SK-N-MC (cell line): ENCODE data around the gene FAM161A.
"Not testable (repeated sequence)": the region's sequence is repeated elsewhere in the genome, so short reads cannot be mapped to it uniquely, and the experiment has no call there.

ENCODE experiments used
- DNase-seq: peaks from one replicate; pipeline ENCODE4 v3.0.0-alpha.2; 2011; ENCODE audit warnings: low read depth, low spot score
- H3K27ac ChIP-seq: fragments of 200-600 bp; sonication (generic); 2 replicates; pipeline ENCODE4 v1.5.1; 2016; ENCODE audit warnings: mixed run types
- H3K36me3 ChIP-seq: fragments of 200-600 bp; sonication (generic); 2 replicates; pipeline ENCODE4 v1.6.1; 2017; ENCODE audit warnings: antibody characterized with exemption, low read length, mixed read lengths; ENCODE audit not compliant: insufficient read depth
- H3K4me3 ChIP-seq: fragments of 200-600 bp; sonication (generic); 2 replicates; pipeline ENCODE4 v1.5.1; 2016
- H3K9ac ChIP-seq: fragments of 200-600 bp; sonication (generic); 2 replicates; pipeline ENCODE4 v1.8.0; 2017; ENCODE audit warnings: mixed run types, mixed read lengths; ENCODE audit not compliant: insufficient read length
- H3K9me3 ChIP-seq: fragments of 200-600 bp; sonication (generic); 2 replicates; pipeline ENCODE4 v1.6.1; 2017; ENCODE audit warnings: low read depth, mild to moderate bottlenecking, antibody characterized with exemption, low read length, moderate library complexity, mixed read lengths
- EZH2 ChIP-seq: fragments of 200-600 bp; sonication (generic); IDR thresholded peaks from one replicate; pipeline ENCODE4 v1.6.1; 2017; ENCODE audit warnings: antibody characterized with exemption
- FOXP2 ChIP-seq: optimal IDR thresholded peaks from 2 replicates; pipeline ENCODE3; 2011; ENCODE audit warnings: mild to moderate bottlenecking, moderate library complexity; ENCODE audit not compliant: insufficient read depth; ENCODE audit errors: extremely low read length, control extremely low read depth
- POLR2AphosphoS5 ChIP-seq: IDR thresholded peaks from 2 replicates; pipeline ENCODE4 v1.6.1; 2012; ENCODE audit warnings: mild to moderate bottlenecking, low read depth, low read length, borderline replicate concordance

The FAM161A gene

DNA sequence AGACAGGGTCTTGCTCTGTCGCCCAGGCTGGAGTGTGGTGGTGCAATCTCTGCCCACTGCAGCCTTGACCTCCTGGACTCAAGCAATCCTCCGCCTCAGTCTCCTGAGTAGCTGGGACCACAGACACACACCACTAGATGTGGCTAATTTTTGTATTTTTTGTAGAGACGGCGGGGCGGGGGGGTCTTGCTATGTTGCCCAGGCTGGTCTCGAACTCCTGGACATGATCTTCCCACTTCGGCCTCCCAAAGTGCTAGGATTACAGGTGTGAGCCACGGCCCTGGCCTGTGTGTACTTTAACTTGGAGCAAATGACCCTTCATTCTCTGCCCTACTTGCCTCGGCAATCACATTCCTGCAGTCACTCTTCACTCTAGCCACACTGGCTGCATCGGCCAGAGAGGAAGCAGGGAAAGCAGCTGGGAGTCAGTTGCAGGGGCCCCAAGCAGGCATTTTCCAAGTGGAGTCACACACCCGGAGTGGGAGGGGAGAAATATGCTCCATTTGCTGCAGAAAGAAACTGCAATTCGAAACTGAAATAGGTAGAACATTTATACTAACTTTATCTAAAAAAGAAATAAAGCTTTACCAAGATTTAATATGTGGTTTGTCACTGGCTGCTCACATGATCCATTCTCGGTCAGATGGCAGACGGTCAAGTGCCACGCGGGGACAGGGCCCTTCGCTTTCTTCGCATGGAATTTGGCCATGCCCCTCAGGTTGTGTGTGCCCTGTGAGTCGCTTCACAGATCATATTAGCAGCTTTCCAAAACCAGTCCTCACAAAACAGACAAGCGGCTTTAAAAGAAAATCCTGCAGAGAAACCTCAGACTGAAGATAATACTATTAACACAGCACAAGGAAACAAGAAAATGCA is 37.1 kb downstream of the FAM161A start:
- no peak for DNase-seq
- H3K9me3 ChIP-seq = no peaks in the 10 kb centered on the region
- H3K27ac ChIP-seq = no peak overlapping the region
- no peaks in the 10 kb centered on the region for H3K36me3 ChIP-seq
- H3K4me3 ChIP-seq = no peak overlapping the region
- TF ChIP-seq EZH2 = no peak
- no peak for TF ChIP-seq POLR2AphosphoS5
- TF ChIP-seq FOXP2 = no peak
- no peak overlapping the region for H3K9ac ChIP-seq

DNA sequence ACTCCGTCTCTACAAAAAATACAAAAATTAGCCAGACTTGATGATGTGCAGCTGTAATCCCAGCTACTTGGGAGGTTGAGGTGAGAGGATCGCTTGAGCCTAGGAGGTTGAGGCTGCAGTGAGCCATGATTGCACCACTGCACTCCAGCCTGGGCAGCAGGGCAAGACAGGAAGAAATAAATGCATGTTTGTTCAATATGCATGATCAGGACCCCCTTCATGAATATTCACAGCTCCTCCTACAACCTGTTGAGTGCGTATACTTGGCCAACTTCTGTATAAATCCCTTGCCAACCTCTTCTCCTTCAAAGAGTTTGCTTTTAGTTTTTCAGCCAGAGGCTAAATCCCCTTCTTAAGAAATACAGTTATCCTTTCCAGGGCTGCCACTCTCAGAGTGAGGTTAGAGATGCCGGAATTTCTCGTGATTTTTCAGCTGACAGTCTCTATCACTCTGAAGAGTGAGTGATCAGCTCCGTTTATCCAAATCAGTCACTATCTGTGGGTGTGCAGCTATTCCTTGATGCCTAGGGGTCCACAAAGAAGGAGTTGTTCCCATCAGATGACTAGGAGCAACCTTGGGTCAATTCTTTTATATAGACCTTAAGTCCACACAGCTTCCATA is 39.2 kb downstream of the FAM161A start:
- Histone ChIP-seq H3K36me3 (no peaks in the 10 kb centered on the region), H3K9ac (no peak overlapping the region), H3K27ac (no peak overlapping the region), H3K4me3 (no peak overlapping the region), H3K9me3 (no peaks in the 10 kb centered on the region)
- TF ChIP-seq POLR2AphosphoS5 = no peak
- no peak for TF ChIP-seq EZH2
- TF ChIP-seq FOXP2 = no peak
- DNase-seq = no peak

DNA sequence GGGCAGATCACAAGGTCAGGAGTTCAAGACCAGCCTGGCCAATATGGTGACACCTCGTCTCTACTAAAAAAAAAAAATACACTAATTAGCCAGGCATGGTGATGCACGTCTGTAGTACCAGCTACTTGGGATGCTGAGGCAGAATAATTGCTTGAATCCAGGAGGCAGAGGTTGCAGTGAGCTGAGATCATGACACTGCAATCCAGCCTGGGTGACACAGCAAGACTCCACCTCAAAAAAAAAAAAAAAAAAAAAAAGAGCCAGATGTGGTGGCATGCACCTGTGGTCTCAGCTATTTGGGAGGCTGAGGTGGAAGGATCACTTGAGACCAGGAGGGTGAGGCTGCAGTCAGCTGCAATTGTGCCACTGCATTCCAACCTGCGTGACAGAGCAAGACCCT is 40.5 kb downstream of the FAM161A start:
- not testable (repeated sequence) for DNase-seq, H3K9ac ChIP-seq, H3K9me3 ChIP-seq, H3K36me3 ChIP-seq, H3K4me3 ChIP-seq, H3K27ac ChIP-seq

DNA sequence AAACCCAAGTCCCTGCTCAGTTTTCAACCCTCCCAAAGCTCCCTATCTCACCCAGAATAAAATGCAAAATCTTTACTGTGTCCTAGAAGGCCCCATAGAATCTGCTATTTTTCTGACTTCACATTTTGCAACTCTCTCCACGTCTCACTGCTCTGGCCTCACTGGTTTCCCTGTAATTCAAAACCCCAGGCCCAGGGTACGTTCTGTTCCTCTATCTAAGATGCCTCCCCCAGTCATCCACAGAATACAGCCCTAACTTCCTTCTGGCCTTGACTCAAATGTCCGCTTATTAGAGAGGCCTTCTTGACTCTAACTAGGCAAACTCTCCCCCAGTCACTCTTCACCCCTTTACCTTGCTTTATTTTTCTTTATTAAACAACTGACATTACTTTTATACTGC is 42.0 kb downstream of the FAM161A start:
- no peak overlapping the region for H3K9ac ChIP-seq
- TF ChIP-seq EZH2 (no peak), FOXP2 (no peak), POLR2AphosphoS5 (no peak)
- H3K36me3 ChIP-seq = no peaks in the 10 kb centered on the region
- no peak overlapping the region for H3K27ac ChIP-seq
- DNase-seq = no peak
- H3K4me3 ChIP-seq = no peak overlapping the region
- no peaks in the 10 kb centered on the region for H3K9me3 ChIP-seq

DNA sequence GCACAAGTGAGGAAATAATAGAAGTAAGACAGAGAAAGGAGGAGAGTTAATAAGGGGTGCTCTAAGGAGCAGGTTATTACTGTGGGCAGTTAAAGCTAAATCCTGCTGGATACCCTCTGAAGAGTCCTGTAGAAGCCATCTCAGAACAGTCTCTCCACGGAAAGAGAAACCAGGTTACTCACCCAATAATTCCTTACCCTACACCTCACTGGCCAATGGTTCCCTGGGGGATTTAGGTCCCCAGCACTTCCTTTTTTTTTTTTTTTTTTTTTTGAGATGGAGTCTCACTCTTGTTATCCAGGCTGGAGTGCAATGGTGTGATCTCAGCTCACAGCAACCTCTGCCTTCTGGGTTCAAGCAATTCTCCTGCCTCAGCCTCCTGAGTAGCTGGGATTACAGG is 43.7 kb downstream of the FAM161A start:
- not testable (repeated sequence) for H3K36me3 ChIP-seq, H3K27ac ChIP-seq, H3K4me3 ChIP-seq, H3K9ac ChIP-seq, DNase-seq, H3K9me3 ChIP-seq

DNA sequence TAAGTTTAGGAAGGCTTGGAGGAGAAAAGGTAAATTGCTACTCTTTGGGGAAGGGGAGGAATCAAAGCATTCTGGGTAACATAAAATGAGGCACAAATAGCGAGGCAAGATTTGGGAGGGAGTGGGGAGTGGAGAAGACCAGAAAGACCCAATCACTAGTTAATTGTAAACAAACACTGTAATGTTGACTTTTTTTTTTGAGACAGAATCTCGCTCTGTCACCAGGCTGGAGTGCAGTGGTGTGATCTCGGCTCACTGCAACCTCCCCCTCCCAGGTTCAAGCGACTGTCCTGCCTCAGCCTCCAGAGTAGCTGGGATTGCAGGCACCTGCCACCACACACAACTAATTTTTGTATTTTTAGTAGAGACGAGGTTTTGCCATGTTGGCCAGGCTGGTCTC is 45.2 kb downstream of the FAM161A start:
- not testable (repeated sequence) for DNase-seq, H3K9ac ChIP-seq, H3K4me3 ChIP-seq, H3K9me3 ChIP-seq, H3K36me3 ChIP-seq, H3K27ac ChIP-seq

DNA sequence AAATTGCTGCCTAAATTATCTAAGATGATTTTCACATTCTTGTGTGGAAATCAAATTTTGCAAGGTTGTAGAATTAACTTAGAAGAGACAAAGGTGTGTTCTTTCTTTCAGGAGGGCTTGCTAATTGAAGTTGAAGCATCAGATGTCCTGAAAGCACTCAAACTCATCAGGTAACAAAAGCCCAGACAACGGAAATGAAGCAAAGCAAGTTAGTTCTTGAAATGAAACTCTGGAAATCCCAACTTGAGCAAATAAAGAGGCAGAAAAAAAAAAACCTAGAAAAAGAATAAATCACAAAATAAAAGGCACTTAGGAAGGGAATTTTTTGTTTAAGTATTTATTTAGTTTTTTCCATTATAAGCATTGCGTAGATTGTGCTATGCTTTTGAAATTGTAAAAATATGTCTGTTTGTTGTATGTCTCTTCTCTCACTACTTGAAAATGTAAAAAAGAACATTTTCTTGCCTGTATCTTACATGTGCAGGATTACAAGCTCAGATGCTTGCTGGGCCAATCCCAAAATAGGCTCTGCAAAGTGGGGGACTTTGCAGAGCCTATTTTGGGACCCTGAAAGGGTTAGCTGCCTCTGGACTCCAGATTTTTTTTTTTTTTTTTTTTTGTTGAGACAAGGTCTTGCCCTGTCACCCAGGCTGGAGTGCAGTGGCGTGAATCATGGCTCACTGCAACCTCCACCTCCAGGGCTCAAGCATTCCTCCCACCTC is 46.7 kb downstream of the FAM161A start:
- TF ChIP-seq EZH2 (no peak), FOXP2 (no peak), POLR2AphosphoS5 (no peak)
- Histone ChIP-seq H3K9me3 (no peaks in the 10 kb centered on the region), H3K27ac (no peak overlapping the region), H3K4me3 (no peak overlapping the region), H3K36me3 (no peaks in the 10 kb centered on the region), H3K9ac (no peak overlapping the region)
- DNase-seq = no peak

DNA sequence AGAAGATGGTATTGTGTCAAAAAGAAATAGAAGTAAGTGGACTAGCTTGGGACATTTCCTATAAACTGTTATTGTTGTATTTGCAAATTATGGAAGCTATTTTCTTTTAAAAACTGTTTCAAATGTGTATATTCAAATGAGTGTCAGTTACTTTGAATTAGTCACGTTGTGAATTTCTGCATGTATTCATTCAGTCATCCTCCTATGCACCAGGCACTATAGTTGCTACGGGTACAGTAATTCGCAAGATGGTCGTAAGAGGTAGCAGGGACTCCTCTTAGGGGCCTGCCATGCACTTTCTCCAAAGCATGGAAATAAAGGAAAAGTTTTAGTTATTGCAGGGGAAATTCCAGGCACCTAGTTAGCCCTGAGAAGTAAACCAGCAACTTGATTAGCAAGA is 51.3 kb downstream of the FAM161A start:
- Histone ChIP-seq H3K27ac (no peak overlapping the region), H3K36me3 (no peaks in the 10 kb centered on the region), H3K9me3 (no peaks in the 10 kb centered on the region), H3K4me3 (no peak overlapping the region), H3K9ac (no peak overlapping the region)
- no peak for DNase-seq
- TF ChIP-seq EZH2 (no peak), FOXP2 (no peak), POLR2AphosphoS5 (no peak)

DNA sequence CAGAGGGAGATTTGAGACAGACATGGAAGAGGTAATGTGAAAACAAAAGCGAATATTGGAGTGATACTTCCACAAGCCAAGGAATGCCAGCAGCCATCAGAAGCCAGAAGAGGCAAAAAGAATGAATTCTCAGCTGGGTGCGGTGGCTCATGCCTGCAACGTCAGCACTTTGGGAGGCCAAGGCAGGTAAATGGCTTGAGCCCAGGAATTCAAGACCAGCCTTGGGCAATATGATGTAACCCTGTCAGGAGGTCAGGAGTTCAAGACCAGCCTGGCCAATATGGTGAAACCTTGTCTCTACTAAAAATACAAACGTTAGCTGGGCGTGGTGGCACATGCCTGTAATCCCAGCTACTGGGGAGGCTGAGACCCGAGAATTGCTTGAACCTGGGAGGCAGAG is 54.8 kb downstream of the FAM161A start:
- no peak for DNase-seq
- Histone ChIP-seq H3K4me3 (no peak overlapping the region), H3K36me3 (no peaks in the 10 kb centered on the region), H3K27ac (no peak overlapping the region), H3K9ac (no peak overlapping the region), H3K9me3 (no peaks in the 10 kb centered on the region)
- TF ChIP-seq EZH2 (no peak), FOXP2 (no peak), POLR2AphosphoS5 (no peak)

DNA sequence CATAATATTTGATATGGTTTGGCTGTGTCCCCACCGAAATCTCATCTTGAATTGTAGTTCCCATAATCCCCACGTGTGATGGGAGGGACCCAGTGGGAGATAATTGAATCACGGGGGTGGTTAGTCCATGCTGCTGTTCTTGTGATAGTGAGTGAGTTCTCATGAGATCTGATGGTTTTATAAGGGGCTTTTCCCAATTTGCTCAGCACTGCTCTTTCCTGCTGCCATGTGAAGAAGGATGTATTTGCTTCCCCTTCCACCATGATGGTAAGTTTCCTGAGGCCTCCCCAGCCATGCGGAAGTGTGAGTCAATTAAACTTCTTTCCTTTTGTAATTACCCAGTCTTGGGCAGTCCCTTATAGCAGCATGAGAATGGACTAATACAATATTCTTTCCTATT is 56.4 kb downstream of the FAM161A start:
- not testable (repeated sequence) for DNase-seq, H3K9me3 ChIP-seq, H3K9ac ChIP-seq, H3K36me3 ChIP-seq, H3K27ac ChIP-seq, H3K4me3 ChIP-seq
